HCT116 (cell line): Measurements from ENCODE around the gene ITIH3.

Experiments used
- EZH2 ChIP-seq: fragments of 200-600 bp; sonication (generic); IDR thresholded peaks from 2 replicates; pipeline ENCODE4 v1.6.1; 2017; ENCODE audit warnings: antibody characterized with exemption, mixed run types
- POLR2A ChIP-seq: IDR thresholded peaks from 2 replicates; pipeline ENCODE4 v1.7.0; 2011; ENCODE audit warnings: borderline replicate concordance; ENCODE audit not compliant: insufficient read depth, insufficient read length; ENCODE audit errors: extremely low read depth
- TF ChIP-seq, protein P1 (sequence below), 3 experiments: fragments of 200-600 bp in 1 of 3; sonication (generic) in 1 of 3; IDR thresholded peaks in 2 of 3; conservative IDR thresholded peaks in 1 of 3; 2 replicates each; pipeline ENCODE4 v1.5.1; 2012 to 2017; ENCODE audit warnings: low read depth in 2 of 3, low read length in 2 of 3, antibody characterized with exemption in 1 of 3, borderline replicate concordance in 1 of 3, control low read depth in 1 of 3, mild to moderate bottlenecking in 1 of 3, mixed read lengths in 1 of 3, mixed run types in 1 of 3, moderate library complexity in 1 of 3; ENCODE audit not compliant: insufficient read depth in 1 of 3
- TF ChIP-seq, protein P2 (sequence below): IDR thresholded peaks from 2 replicates; pipeline ENCODE4 v1.6.1; 2012; ENCODE audit warnings: low read depth
- TF ChIP-seq, protein P3 (sequence below): IDR thresholded peaks from 2 replicates; pipeline ENCODE4 v1.6.1; 2011; ENCODE audit warnings: mild to moderate bottlenecking, low read length, moderate library complexity; ENCODE audit not compliant: insufficient replicate concordance; ENCODE audit errors: extremely low read depth

DNA sequence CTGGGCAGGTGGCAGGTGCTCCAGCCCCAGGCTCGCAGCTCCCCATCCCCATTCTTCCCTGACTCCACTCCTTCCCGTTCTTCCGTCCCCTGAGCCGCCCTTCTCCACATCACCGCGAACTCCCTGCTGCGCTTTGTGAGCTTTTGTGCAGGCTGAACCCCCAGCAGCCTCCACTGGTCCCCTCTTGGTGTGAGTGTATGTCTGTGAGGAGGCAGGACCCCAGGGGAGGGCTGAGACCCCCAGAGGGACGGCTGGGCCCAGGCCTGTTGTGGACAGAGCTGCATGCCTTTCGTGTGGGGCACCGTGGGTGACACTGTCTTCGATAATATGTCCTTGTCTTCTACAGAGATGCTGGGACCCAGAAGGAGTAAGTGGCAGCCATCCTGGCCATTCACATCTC is 7.3 kb upstream of the ITIH3 start:
- TF ChIP-seq, protein P1, sequence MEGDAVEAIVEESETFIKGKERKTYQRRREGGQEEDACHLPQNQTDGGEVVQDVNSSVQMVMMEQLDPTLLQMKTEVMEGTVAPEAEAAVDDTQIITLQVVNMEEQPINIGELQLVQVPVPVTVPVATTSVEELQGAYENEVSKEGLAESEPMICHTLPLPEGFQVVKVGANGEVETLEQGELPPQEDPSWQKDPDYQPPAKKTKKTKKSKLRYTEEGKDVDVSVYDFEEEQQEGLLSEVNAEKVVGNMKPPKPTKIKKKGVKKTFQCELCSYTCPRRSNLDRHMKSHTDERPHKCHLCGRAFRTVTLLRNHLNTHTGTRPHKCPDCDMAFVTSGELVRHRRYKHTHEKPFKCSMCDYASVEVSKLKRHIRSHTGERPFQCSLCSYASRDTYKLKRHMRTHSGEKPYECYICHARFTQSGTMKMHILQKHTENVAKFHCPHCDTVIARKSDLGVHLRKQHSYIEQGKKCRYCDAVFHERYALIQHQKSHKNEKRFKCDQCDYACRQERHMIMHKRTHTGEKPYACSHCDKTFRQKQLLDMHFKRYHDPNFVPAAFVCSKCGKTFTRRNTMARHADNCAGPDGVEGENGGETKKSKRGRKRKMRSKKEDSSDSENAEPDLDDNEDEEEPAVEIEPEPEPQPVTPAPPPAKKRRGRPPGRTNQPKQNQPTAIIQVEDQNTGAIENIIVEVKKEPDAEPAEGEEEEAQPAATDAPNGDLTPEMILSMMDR (IDR thresholded peaks at IDR 0.05 in 2 of 3, conservative IDR thresholded peaks at IDR 0.05 in 1 of 3; ENCODE audit: borderline replicate concordance in 1 of 3, insufficient read depth in 1 of 3, low read depth in 2 of 3, low read length in 2 of 3) = no peak
- TF ChIP-seq EZH2 (no peak), POLR2A (no peak)
- TF ChIP-seq, protein P2, sequence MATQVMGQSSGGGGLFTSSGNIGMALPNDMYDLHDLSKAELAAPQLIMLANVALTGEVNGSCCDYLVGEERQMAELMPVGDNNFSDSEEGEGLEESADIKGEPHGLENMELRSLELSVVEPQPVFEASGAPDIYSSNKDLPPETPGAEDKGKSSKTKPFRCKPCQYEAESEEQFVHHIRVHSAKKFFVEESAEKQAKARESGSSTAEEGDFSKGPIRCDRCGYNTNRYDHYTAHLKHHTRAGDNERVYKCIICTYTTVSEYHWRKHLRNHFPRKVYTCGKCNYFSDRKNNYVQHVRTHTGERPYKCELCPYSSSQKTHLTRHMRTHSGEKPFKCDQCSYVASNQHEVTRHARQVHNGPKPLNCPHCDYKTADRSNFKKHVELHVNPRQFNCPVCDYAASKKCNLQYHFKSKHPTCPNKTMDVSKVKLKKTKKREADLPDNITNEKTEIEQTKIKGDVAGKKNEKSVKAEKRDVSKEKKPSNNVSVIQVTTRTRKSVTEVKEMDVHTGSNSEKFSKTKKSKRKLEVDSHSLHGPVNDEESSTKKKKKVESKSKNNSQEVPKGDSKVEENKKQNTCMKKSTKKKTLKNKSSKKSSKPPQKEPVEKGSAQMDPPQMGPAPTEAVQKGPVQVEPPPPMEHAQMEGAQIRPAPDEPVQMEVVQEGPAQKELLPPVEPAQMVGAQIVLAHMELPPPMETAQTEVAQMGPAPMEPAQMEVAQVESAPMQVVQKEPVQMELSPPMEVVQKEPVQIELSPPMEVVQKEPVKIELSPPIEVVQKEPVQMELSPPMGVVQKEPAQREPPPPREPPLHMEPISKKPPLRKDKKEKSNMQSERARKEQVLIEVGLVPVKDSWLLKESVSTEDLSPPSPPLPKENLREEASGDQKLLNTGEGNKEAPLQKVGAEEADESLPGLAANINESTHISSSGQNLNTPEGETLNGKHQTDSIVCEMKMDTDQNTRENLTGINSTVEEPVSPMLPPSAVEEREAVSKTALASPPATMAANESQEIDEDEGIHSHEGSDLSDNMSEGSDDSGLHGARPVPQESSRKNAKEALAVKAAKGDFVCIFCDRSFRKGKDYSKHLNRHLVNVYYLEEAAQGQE = no peak
- TF ChIP-seq, protein P3, sequence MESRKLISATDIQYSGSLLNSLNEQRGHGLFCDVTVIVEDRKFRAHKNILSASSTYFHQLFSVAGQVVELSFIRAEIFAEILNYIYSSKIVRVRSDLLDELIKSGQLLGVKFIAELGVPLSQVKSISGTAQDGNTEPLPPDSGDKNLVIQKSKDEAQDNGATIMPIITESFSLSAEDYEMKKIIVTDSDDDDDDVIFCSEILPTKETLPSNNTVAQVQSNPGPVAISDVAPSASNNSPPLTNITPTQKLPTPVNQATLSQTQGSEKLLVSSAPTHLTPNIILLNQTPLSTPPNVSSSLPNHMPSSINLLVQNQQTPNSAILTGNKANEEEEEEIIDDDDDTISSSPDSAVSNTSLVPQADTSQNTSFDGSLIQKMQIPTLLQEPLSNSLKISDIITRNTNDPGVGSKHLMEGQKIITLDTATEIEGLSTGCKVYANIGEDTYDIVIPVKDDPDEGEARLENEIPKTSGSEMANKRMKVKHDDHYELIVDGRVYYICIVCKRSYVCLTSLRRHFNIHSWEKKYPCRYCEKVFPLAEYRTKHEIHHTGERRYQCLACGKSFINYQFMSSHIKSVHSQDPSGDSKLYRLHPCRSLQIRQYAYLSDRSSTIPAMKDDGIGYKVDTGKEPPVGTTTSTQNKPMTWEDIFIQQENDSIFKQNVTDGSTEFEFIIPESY = no peak
